ENCODE results near the gene NCOA3.

DNA sequence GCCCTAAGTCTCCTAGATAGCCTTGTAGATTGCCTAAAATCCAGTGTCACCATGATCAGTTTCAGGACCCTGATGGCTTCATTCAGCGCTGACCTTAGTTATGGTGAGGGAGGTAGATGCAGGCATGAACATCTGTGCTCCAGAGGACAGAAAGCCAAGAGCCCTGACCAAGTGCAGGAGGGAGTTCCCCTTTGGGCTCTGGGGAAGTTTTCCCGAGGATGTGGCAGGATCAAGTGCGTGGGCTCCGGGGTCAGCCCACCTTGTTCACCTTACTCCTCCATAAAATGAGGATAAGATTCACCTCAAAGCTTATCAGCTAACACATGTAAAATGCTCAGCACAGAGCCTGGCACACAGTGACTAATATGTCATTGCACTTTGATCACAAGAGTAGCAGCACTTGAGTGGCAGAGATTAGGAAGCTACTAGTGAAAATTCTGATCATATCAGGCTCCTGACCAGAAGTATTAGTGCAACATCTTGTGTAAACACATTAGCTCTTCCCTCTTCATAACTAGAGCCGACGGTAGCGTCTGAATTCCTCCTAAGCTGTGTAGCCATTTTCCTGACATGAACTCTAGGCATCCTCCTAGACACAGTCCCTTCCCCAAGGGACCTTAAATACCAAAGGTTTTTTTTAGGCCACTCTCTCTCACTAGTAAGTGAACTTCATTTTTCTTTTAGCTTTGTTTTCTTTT lies 158.4 kb downstream of the NCOA3 start:
- 0 out of 2 replicates have a peak, but pooled peaks have one; percentile 21 for TF ChIP-seq POLR2AphosphoS5 (IDR thresholded peaks at IDR 0.05; ENCODE audit: low read depth, low read length)
- TF ChIP-seq POLR2A (IDR thresholded peaks at IDR 0.05; ENCODE audit: low read depth, low read length), result no peak
